ENCODE results near the gene PHLDA3.

Gene PHLDA3

DNA sequence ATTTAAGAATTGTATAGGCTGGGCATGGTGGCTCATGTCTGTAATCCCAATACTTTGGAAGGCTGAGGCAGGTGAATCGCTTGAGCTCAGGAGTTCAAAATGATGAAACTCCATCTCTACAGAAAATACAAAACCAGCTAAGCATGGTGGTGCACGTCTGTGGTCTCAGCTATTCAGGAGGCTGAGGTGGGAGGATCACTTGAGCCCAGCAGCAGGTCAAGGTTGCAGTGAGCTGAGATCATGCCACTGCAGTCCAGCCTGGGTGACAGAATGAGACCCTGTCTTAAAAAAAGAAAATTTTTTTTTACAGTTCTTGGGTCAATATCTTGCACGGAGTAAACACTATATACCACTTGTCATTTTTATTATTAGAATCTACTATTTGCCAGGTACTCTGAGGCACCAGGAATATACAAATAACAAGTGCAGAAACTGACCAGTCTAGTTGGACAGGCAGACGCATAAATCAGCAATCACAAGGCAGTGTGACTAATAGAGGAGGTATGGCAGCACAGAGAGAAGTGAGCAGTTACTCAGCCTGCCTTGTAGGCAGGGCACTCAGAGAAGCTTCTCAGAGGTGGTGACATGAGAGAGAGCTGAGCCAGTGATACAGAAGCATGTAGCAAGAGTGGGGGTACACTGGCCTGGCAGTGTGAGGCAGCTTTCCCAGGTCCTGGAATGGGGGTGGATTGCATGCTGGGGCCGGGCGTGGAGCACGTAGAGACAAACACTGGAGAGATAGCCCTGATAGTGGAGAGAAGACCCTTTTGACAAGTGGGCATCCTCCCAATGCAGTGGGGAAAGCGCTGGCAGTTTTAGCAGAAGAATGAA is 8.0 kb downstream of the PHLDA3 start:
- DNase-seq = no peak

DNA sequence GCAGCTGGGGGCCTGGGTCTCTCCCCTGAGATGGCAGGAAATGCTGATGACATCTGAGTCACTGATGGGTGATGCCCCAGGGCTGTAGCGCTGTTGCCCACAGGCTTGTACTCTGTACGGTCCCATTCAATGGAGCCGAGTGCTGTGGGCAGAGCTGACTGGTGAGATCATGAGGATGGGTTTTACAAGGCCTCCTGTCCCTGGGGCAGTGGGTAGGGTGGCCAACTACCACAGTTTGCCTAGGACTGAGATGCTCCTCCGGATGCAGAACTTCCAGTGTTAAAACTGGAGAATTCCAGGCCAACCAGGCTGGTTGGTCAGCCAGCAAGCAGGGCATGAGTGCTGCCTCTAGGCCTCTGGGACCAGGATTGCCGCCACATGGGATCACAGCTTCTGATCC is 9.2 kb downstream of the PHLDA3 start:
- DNase-seq = no peak

DNA sequence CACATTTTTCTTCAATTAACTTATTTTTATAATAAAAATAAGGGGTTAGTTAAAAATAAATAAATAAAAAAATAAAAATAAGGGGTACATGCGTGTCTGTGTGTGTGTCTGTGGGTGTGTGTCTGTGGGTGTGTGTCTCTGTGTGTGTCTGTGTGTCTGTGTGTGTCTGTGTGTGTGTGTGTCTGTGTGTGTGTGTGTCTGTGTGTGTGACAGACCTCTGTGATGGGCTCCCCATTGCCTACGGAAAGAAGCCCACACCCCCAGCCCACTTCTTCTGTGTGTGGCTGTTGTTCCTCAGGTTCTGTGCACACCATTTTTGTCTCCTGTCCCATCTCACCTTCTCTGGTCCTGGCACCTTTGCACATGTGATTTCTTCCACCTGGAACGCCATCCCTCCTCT is 9.9 kb downstream of the PHLDA3 start:
- no peak for DNase-seq

DNA sequence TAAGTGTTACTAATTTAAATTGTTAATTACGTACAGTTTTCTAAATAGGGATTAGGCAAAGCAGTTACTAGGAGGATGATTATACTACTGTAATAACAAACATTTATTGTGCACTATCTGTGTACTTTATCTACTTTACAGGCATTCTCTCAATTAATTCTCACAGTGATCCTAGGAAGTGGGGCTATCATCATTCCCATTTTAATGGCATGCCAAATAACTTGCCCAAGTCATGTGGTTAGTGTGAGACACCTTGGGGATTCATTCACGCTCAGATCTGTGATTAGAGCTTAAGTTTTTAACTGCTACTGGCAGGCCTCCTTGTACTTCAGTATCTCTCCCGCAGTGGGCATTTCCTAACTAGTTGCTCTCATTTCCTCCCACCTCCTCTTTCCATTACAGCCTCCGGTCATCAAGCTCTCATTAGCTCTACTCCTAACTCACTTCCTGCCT is 11.5 kb downstream of the PHLDA3 start:
- no peak for DNase-seq

DNA sequence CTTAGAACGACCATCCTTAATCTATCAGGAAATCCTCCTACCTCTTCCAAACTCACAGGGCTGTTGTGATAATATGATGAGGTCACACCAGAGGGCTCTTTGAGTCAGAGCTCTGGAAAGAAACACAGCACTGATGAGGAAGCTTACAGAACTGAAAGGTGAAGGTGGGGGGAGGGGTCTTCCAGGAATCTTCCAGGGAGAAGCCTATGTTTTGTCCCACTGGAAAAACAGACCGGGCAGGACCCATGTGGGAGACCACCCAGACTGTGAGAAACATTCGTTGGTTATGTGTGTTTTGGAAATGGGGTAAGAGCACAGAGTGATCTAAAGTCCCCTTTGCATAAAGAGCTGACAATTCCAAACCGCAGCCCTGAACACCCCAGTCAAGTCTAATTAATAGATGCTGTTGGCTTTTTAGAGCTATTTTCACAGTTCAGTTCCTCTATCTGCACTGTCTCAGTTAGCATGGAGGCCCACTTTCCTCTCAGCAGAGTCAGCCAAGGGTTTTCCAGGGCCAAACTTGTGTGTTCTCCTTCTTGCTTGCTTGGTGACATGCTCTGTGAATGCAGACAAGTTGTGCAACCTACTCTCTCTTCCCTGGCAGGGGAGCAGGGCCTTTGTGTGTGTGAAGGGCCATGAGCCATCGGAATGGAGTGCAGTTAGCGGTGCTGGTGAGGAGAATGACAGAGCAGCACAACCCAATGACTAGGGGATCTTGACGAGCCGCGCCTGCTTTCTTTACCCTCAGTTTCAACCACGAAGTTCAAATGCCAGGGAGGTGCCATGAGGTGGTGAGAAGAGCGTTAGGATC is 12.3 kb downstream of the PHLDA3 start:
- DNase-seq = no peak

DNA sequence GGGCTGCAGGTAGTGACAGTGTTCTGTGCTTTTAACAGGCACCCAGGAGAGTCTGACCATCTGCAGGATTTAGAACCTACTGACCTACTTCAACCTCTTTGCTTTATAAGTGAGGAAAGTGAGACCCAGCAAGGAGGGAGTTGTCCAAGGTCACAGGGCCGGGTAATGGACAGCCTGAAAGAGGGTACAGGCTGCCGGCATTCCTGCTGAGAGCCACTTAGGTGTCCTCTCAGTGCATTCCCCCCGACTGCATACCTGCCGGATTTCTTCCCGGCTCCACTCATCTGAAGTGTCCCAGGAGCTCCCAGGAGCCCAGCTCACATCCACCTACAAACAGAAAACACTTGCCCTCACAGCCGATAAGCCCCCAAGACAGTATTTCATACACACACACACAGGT is 13.9 kb downstream of the PHLDA3 start:
- no peak for DNase-seq

DNA sequence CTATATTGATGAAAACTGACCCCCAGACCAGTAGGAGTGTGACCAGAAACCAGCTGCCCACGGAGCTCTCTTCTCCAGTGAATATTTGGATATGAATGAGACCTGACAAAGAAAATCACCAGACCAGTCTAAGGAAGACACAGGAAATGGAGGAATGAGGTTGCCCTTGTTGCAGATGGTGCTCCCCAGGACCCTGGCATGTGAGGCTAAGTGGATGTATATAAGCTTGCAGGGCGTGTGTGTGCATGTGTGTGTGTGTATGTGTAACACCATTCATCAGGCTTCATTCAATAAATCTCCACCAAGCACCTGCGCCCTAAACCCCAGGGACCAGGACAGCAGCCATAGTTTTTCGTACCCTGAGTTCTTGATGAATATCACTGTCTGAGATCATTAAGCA is 14.4 kb downstream of the PHLDA3 start:
- peak; percentile 78 for DNase-seq

DNA sequence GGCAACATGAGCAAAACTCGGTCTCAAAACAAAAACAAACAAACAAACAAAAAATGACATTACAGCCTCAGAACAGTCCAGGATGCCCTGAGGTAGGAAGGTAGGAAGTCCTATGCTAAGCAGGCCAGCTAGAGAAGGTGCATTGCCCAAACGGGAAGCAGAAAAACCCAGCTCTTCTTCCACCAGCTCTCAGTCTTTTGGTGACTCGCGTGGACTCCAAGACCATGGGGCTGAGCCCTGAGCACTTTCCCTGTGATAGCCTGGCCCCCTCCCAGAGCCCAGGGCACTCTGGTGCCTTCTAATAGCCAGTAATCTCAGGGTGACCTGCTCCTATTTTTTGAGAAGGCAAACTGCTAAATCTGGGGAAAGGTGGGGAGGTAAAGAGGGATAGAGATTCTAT is 16.1 kb downstream of the PHLDA3 start:
- no peak for DNase-seq

DNA sequence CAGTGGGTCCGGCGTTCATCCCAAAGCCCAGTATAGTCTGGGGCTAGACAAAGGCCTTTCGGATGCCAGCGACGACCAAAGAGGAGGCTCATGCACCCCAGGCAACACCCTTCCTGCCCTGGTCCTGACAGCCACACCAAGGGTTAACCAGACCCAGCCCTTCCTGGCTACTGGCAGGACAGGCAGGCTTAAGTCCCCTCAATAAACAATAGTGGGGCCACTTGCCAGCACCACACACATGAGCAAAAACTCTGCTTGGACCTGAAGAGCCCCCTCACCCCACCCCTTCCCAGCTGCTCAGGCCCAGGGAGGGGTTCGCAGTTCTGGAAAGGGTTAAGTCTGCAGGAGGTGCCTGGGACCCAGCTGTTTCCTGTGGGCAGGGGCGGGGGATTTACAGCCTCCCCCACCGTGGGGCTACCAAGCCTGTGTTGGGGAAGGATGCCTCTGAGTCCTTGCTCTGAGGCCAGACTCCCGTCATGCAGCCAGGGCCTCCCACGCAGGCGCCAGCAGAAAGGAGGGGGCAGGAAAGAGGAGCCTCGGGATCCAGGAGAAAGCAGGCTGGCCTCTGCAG is 18.2 kb downstream of the PHLDA3 start:
- no peak for DNase-seq

DNA sequence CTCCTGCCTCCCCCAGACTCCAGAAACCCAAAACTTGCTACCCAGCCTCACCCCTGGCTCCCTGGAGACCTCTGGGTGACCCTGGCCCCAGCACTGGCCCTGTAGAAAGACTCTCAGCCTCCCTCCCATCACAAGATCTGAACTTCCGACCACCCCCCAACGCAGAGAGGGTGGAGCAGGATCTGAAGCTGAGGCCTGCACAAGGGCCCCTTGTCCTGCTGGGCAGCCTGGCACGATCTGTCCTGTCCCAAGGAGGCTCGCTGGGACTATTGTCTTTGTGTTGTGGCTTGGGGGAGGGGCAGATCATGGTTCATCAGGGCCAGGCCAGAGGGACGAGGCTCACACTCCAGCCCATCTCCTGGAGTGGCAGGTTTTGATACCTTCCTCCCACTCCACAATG is 20.0 kb downstream of the PHLDA3 start:
- no peak for DNase-seq

DNA sequence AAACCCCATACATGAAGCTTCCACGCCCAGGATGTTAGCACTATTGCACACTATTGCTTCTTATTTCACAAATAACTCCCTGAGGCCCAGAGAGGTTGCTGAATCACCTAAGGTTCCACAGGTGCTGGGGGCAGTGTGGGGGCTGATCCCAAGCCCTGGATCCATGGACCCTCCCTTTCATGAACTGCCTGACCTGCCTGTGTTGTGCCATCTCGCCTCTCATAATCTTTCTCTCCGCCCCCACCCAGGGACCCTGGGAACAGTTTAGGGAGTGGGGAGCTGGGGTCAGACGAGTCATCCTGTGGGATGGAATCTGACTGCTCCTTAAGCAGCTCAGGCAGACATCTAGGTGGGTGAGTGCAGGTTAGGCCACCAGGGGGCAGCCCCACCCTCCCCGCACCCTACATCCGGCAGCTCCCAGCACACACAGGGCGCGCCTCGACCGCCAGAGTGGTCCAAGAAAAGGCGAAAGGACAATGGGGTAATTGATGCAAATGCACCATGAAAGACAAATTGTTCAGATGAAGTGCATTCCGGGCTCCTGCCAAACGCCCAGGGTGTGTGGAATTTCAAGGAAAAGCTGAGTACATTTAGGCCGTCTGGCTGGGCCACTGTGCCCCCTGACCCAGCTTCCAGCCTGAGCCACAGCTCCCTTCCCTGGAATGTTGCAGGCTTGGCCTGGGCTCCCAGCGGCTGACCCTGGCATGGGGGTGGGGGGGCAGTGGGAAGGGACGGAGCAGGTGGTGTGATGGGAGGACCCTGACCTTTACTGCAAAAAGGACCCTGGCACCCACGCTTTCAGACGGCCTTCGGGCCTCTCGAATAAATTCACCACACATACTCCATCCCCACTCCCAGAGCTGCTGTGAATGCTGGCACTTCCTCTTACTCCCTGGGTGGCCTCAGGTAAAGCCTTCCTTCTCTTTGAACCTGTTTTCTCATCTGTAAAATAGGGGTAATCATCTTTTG is 20.8 kb downstream of the PHLDA3 start:
- no peak for DNase-seq

DNA sequence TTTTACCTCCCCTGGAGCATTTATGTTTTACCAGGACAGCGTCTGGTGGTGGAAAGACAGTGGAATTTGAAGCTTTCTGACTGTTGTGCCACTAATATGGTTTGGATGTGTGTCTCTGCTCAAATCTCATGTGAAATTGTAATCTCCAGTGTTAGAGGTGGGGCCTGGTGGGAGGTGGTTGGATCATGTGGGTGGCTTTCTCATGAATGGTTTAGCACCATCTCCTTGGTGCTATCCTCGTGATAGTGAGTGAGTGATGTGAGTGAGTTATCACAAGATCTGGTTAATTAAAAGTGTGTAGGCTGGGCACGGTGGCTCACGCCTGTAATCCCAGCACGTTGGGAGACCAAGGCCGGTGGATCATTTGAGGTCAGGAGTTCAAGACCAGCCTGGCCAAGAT is 23.7 kb downstream of the PHLDA3 start:
- DNase-seq = no peak

DNA sequence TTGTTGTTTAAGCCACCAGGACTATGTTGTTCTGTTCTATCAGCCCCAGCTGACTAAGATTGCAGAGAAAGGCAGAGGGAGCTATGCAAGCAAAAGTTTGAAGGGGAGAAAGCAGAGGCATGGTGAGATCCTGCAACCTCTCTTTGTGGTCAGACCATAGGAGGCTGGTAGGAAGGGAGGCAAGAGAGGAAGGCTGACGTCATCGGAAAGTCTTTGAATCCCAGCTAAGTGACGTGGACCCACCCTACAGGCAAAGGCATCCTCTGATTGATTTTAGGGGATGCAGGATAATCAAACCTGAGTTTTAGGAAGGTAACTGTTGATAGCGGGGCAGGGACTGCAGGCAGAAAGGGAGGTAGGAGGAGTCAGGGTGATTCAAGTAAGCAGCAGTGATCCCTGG is 24.2 kb downstream of the PHLDA3 start:
- DNase-seq = no peak

DNA sequence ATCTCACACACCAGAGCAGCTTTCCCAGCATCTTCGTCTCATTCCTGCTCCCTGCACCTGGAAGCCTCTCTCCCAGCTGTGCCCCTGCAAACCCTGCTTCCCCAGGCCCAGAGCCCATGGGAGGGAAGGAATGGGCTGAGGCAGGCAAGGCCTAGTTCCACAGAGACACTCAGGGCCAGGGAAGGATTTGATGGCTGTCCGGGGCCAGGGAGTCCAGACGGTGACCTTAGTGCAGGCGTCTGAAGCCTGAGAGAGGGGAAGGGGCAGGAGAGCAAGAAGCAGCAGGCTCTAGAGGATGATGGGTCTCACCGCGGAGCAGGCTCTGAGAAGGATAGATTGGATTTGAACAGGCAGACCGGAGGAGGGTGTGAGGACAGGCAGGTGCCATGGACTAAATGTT is 25.2 kb downstream of the PHLDA3 start:
- no peak for DNase-seq

DNA sequence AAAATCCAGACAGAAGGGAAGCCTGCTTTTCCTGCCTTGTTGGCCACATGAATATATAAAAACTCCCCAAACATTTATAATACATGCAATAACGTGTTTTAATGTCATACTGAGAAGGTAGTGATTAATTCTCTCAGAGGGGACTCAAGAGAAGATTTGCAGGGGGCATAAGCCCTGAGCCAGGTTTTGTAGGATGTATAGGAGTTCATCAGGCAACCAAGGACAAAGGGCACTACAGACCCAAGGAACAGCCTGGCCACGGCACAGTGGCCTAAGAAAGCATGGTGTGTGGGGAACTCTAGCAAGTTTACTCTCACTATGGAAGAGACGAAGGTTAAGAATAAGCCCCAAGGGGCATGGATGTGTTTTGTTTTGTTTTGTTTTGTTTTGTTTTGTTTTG is 32.0 kb downstream of the PHLDA3 start:
- no peak for DNase-seq

DNA sequence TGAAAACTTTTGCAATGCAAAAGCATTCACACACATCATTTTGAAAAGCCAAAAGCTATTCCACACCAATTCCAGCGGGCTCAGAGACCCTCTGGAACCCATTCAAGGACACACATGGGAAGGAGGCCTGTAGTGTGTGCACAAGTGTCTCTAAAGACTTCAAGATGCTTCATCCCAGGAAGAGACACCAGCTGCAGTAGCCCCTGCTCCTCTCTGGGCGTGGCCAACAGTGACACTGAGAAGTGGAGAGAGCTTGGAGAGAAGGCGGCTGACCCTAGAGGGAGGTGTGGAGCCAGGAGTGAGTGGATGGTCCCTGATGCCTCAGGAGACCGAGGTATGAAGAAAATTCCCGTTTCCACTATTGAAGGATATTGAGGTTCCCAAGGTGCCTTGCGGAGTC is 32.6 kb downstream of the PHLDA3 start:
- no peak for DNase-seq

DNA sequence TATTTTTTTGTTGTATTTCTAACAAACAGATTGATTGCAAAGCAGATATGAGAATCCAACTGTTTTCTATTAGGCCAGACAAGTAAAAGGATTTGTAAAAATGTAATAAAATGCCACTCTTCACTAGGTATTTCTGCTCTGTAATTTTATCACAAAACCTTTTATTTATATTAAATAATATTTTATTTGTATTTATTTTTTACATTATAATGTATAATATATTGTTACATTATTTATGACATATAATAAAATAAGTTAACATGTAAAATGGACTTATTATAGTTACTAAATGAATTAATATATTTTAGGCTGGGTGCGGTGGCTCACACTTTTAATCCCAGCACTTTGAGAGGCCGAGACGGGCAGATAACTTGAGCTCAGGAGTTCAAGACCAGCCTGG is 34.7 kb downstream of the PHLDA3 start:
- no peak for DNase-seq

DNA sequence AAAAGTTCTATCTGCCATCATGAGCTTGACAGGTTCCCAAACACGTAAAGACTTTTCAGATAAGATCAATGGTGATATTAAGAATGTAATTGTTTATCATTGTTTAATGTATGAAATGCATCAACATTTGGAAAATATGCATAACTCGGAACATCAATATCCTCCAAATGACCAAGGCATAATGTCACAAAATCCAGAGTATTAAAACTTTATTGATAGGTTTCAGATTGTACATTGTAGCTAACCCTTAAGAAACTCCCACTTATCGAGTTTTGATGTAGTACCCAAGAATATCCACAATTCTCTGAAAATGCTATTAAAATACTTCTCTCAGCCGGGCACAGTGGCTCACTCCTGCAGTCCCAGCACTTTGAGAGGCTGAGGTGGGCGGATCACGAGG is 35.4 kb downstream of the PHLDA3 start:
- DNase-seq = no peak

DNA sequence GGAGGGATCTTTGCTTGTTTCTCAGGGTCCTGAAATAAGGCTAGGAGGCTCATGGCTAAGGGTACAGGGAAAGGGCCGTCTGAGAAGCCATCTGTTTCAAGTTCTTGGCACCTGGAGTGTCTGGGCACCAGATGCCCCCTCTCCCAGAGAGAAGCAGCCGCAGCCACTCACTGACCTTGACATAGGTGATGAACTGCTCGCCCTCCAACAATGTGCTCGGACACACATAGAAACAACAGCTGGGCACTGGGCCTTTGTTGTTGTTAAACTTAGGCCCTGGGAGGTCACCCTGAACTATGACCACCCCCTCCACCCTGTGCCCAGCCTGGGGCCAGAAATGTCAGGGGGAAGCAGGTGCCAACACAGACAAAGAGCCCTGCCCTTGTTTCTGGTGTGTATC is 38.2 kb downstream of the PHLDA3 start:
- DNase-seq = no peak

DNA sequence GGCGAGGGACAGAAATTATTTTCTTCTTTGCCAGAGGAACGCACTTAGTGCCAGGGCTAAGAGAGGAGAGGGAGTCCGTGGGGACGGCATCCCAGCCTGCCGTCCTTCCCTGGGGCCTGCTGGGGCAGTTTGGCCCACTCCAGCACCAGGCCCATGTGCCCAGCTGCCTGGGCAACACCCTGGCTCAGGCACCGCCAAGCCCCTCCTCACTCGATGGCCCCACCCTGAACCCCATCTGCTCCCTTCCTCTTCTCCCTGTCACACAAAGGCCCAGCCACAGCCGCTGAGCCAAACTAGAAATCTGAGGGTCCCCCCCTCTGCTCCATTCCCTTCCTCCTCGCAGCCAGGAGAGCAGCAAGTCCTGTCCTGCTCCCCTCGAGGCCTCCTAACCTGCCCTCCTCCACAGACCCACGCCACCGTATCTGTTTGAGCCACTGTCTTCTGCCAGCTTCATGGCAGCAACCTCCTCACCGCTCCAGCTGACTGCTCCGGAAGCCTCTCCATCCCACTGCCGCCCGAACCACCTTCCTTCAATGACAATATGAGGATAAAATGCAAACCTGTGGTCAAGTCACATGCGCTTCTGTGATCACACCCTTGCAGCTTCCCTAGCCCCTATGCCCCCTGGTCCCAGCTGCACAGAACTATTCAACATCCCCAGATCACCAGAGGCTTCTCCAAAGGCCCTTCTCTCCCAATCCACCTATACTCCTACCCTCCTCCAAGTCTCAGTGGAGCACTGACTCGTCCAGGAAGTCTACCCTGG is 39.1 kb downstream of the PHLDA3 start:
- DNase-seq = peak; percentile 55

DNA sequence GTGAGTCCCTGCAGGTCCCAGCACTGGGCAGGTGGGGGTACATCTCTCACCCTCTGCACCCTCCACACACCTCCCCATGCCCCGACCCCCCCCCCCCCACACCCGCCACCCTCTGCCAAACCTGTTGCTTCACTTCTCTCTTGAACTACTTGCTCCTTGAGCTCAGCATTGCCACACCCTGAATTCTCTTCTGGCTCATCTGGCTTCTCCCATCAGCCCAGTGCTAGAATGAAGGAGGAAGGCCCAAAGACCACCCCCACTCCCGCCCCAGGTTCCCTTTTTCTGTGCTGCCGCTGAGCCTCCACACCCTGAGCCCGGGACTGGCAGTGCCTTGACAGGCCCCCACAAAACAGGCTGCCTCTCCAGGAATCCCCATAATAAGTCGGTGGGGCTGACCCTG is 41.0 kb downstream of the PHLDA3 start:
- no peak for DNase-seq

Measured in NCI-H2171 (cell line).